Measurements from ENCODE around the gene FBN3.
A peak's percentile ranks its signal among the peaks of the same experiment; 100 is the strongest.

The FBN3 gene

GRCh38 chr19:8168537-8168936, 19.1 kb upstream of the FBN3 start:
- no peak for TF ChIP-seq TAF1 (IDR thresholded peaks at IDR 0.05; ENCODE audit: low read depth)
- TF ChIP-seq NFIC (IDR thresholded peaks at IDR 0.05): no peak
- TF ChIP-seq RAD21 (IDR thresholded peaks at IDR 0.05; ENCODE audit: low read depth): no peak
- no peak for TF ChIP-seq TEAD4 (IDR thresholded peaks at IDR 0.05)
- TF ChIP-seq, protein P1, sequence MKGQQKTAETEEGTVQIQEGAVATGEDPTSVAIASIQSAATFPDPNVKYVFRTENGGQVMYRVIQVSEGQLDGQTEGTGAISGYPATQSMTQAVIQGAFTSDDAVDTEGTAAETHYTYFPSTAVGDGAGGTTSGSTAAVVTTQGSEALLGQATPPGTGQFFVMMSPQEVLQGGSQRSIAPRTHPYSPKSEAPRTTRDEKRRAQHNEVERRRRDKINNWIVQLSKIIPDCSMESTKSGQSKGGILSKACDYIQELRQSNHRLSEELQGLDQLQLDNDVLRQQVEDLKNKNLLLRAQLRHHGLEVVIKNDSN (IDR thresholded peaks at IDR 0.05): no peak
- TF ChIP-seq MAX (IDR thresholded peaks at IDR 0.05): no peak
- no peak for TF ChIP-seq REST (IDR thresholded peaks at IDR 0.05; ENCODE audit: low read depth)

- TF ChIP-seq FOXM1 (IDR thresholded peaks at IDR 0.05; ENCODE audit: borderline replicate concordance, low read depth) (no peak), NFIC (IDR thresholded peaks at IDR 0.05) (no peak), MAX (IDR thresholded peaks at IDR 0.05) (no peak), CREB1 (IDR thresholded peaks at IDR 0.05; ENCODE audit: low read depth) (no peak), TEAD4 (IDR thresholded peaks at IDR 0.05) (no peak)
These were observed 18.6 kb upstream of the FBN3 start for GRCh38 chr19:8167985-8168384.

DNA sequence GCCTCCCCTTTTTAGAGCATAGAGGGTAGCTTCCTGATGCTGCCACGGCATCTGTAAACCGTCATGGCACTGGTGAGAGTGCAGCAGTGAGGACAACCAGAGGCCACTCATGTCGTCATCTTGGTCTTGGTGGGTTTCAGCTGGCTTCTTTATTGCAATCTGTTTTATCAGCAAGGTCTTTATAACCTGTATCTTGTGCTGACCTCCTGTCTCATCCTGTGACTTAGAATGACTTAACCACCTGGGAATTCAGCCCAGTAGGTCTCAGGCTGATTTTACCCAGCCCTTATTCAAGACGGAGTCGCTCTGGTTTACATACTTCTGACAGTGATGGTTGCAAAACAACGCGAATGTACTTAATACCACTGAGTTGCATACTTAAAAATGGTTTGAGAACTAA, 14.4 kb upstream of the FBN3 start:
- no peak for TF ChIP-seq RAD21 (IDR thresholded peaks at IDR 0.05; ENCODE audit: low read depth)
- TF ChIP-seq CEBPB (IDR thresholded peaks at IDR 0.05): no peak
- TF ChIP-seq FOXM1 (IDR thresholded peaks at IDR 0.05; ENCODE audit: borderline replicate concordance, low read depth): no peak
- TF ChIP-seq EGR1 (IDR thresholded peaks at IDR 0.05): no peak
- TF ChIP-seq EP300 (IDR thresholded peaks at IDR 0.05; ENCODE audit: borderline replicate concordance): no peak
- no peak for TF ChIP-seq TAF1 (IDR thresholded peaks at IDR 0.05; ENCODE audit: low read depth)
- no peak for TF ChIP-seq TEAD4 (IDR thresholded peaks at IDR 0.05)
- TF ChIP-seq TCF12 (IDR thresholded peaks at IDR 0.05; ENCODE audit: low read depth): no peak
- TF ChIP-seq, protein P1 (IDR thresholded peaks at IDR 0.05): no peak
- TF ChIP-seq ZBTB7A (IDR thresholded peaks at IDR 0.05; ENCODE audit: low read depth): no peak
- no peak for TF ChIP-seq MAX (IDR thresholded peaks at IDR 0.05)
- TF ChIP-seq YY1 (IDR thresholded peaks at IDR 0.05; ENCODE audit: low read depth): no peak
- no peak for TF ChIP-seq NFIC (IDR thresholded peaks at IDR 0.05)

GRCh38 chr19:8161135-8161646, 11.8 kb upstream of the FBN3 start:
- TF ChIP-seq TAF1 (IDR thresholded peaks at IDR 0.05; ENCODE audit: low read depth): no peak
- TF ChIP-seq MAX (IDR thresholded peaks at IDR 0.05): no peak
- TF ChIP-seq FOXM1 (IDR thresholded peaks at IDR 0.05; ENCODE audit: borderline replicate concordance, low read depth): no peak
- no peak for TF ChIP-seq YY1 (IDR thresholded peaks at IDR 0.05; ENCODE audit: low read depth)
- no peak for TF ChIP-seq RAD21 (IDR thresholded peaks at IDR 0.05; ENCODE audit: low read depth)
- TF ChIP-seq ZBTB7A (IDR thresholded peaks at IDR 0.05; ENCODE audit: low read depth): no peak
- TF ChIP-seq TCF12 (IDR thresholded peaks at IDR 0.05; ENCODE audit: low read depth): no peak
- TF ChIP-seq, protein P1 (IDR thresholded peaks at IDR 0.05): no peak
- TF ChIP-seq CREB1 (IDR thresholded peaks at IDR 0.05; ENCODE audit: low read depth): no peak

DNA sequence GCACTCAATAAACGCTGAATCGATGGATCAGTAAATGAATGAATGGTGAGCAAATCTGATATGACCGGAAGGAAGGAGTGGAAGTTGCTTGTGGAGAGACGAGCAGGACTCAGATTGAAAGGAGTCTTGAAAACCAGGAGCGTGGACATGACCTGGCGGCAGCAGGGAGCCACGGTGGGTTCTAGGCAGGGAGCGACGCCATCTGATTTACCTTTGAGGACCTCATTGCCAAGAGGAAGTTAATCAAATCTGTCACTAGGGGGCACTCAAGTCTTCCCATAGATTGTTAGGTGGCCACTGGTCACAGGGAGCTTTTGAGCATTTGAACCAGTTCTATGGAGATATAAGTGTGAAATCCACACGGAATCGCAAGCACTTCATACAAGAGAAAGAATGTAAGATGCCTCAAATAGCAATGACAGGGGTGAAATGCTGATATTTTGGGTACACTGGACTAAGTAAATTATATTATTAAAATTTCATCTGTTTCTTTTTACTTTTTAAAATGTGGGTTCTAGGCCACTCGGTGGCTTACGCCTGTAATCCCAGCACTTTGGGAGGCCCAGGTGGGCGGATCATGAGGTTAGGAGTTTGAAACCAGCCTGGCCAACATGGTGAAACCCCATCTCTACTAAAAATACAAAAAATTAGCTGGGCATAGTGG, 9.2 kb upstream of the FBN3 start:
- TF ChIP-seq YY1 (IDR thresholded peaks at IDR 0.05; ENCODE audit: low read depth) (0 out of 2 replicates have a peak, but pooled peaks have one; percentile 22), RAD21 (IDR thresholded peaks at IDR 0.05; ENCODE audit: low read depth) (peak; percentile 92), EGR1 (IDR thresholded peaks at IDR 0.05) (no peak), MAX (IDR thresholded peaks at IDR 0.05) (peak; percentile 54; the same call in 1 of the 2 replicates), NFIC (IDR thresholded peaks at IDR 0.05) (peak; percentile 62), ZBTB7A (IDR thresholded peaks at IDR 0.05; ENCODE audit: low read depth) (no peak)

DNA sequence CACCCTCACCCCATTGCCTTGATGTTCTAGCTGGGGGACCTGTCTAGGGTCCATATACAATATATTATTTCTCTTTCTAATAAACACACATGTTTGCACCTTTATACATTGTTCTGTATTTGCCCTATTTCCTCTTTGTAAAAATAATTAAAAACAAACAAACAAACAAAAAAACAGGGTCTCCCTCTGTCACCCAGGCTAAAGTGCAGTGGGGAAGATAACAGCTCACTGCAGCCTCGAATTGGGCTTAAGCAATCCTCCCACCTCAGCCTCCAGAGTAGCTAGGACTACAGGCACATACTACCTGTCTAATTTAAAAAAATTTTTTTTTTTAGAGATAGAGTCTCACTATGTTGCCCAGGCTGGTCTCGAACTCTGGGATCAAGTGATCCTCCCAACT, 5.9 kb upstream of the FBN3 start:
- TF ChIP-seq CEBPB (IDR thresholded peaks at IDR 0.05) (no peak), RAD21 (IDR thresholded peaks at IDR 0.05; ENCODE audit: low read depth) (no peak), TEAD4 (IDR thresholded peaks at IDR 0.05) (no peak), YY1 (IDR thresholded peaks at IDR 0.05; ENCODE audit: low read depth) (no peak), MAX (IDR thresholded peaks at IDR 0.05) (no peak)

DNA sequence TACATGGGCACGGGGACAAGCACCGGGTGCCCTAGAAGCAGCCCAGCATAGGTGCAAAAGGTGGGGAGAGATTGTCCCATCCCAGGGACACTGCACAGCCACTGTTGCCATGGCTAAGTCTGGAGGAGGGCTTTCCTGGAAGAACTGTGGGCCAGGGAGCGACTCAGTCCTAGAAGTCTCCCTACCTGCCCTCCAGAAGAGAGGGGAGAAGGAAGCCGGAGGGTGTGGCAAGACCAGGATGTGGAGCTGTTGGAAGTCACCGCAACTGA, 2.3 kb upstream of the FBN3 start:
- TF ChIP-seq ZBTB7A (IDR thresholded peaks at IDR 0.05; ENCODE audit: low read depth) (0 out of 2 replicates have a peak, but pooled peaks have one; percentile 15), EGR1 (IDR thresholded peaks at IDR 0.05) (no peak)
